HG02852 (cell line): ENCODE measurements around the gene WDR7.
A peak's percentile ranks its signal among the peaks of the same experiment; 100 is the strongest.

Experiments
- ATAC-seq: cut with Tn5 transposase; IDR thresholded peaks from one replicate; pipeline ENCODE4 v1.9.1; 2021; ENCODE audit warnings: mild to moderate bottlenecking, moderate library complexity; ENCODE audit not compliant: unreplicated experiment

Gene WDR7

GRCh38 chr18:56789889-56790180 is 138.7 kb downstream of the WDR7 start:
- no peak for ATAC-seq

GRCh38 chr18:56795381-56795780 is 144.2 kb downstream of the WDR7 start:
- ATAC-seq, result no peak

GRCh38 chr18:56799756-56800155 is 148.6 kb downstream of the WDR7 start:
- ATAC-seq, result no peak

- ATAC-seq, result no peak
These were observed 151.9 kb downstream of the WDR7 start for GRCh38 chr18:56803051-56803450.

- ATAC-seq, result peak; percentile 79
These were observed 153.2 kb downstream of the WDR7 start for GRCh38 chr18:56804395-56804794.

- ATAC-seq, result no peak
These were observed 156.7 kb downstream of the WDR7 start for GRCh38 chr18:56807901-56808300.

- ATAC-seq, result no peak
These were observed 161.5 kb downstream of the WDR7 start for GRCh38 chr18:56812674-56813073.

GRCh38 chr18:56815926-56816325 is 164.8 kb downstream of the WDR7 start:
- no peak for ATAC-seq

GRCh38 chr18:56823986-56824565 is 172.9 kb downstream of the WDR7 start:
- no peak for ATAC-seq

- ATAC-seq, result no peak
These were observed 174.2 kb downstream of the WDR7 start for GRCh38 chr18:56825321-56825720.

GRCh38 chr18:56825878-56826277 is 174.7 kb downstream of the WDR7 start:
- no peak for ATAC-seq

- ATAC-seq, result no peak
These were observed 180.8 kb downstream of the WDR7 start for GRCh38 chr18:56831988-56832387.

GRCh38 chr18:56835331-56835730 is 184.2 kb downstream of the WDR7 start:
- ATAC-seq, result no peak

GRCh38 chr18:56836173-56836572 is 185.0 kb downstream of the WDR7 start:
- ATAC-seq, result no peak

GRCh38 chr18:56841836-56842235 is 190.7 kb downstream of the WDR7 start:
- no peak for ATAC-seq

- ATAC-seq, result no peak
These were observed 192.1 kb downstream of the WDR7 start for GRCh38 chr18:56843241-56843640.

GRCh38 chr18:56844556-56844955 is 193.4 kb downstream of the WDR7 start:
- ATAC-seq, result no peak

GRCh38 chr18:56851774-56852173 is 200.6 kb downstream of the WDR7 start:
- ATAC-seq, result peak; percentile 95

GRCh38 chr18:56853961-56854360 is 202.8 kb downstream of the WDR7 start:
- no peak for ATAC-seq

- ATAC-seq, result no peak
These were observed 210.1 kb downstream of the WDR7 start for GRCh38 chr18:56861244-56861643.

- peak; percentile 68 for ATAC-seq
These were observed 218.1 kb downstream of the WDR7 start for GRCh38 chr18:56869189-56869777.

GRCh38 chr18:56870982-56871381 is 219.8 kb downstream of the WDR7 start:
- no peak for ATAC-seq

GRCh38 chr18:56872140-56872539 is 221.0 kb downstream of the WDR7 start:
- no peak for ATAC-seq
